ENCODE measurements around the gene CALHM5.

The CALHM5 gene

DNA sequence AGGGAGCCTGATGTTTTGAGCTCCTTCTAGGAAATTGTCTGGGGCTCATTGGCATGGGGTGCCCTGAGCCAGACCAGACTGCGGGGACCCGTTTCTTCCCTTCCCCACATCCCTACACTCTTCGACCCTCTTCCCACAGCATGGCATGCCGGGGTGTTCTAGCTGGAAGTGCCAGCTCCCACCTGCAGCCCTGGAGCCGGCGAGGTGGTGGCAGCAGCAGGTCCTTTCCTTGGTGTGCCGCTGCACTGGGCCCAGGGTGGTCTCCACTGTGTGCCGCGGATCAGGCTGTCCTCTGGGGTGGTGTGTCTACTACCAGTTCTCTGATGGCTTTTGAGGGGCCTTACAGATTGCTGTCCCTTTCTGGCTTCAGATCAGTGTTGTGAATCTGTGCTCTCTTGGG lies 52.4 kb downstream of the CALHM5 start (continued):
- TF ChIP-seq ZNF174 (tag by site-specific recombination; IDR thresholded peaks at IDR 0.05) (no peak), ZNF214 (tag by site-specific recombination; IDR thresholded peaks at IDR 0.05; ENCODE audit: borderline replicate concordance) (no peak), ZNF114 (tag by site-specific recombination; IDR thresholded peaks at IDR 0.05) (no peak)

DNA sequence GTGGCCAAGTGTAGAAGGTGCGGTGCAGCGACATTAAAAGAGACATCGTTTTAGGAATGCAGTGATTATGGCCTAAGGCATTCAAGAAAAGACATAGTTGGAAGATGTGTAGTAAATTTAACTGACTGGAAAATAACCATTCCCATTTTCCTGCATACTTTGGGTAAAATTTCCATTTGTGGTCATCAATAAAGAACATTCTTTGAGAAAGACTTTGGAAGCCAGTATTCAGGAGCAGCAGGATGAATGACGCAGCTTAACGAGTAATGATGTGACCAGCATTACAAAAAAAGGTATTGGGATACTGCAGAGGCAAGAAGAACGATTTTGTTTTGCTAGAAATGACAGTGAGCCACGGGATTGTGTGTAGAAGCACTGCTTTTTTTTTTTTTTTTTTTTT lies 52.9 kb downstream of the CALHM5 start:
- ChIA-PET CTCF (interaction anchor here (1.4 to 7.0 kb wide), 7 partner anchors 10 to 347 kb away, joined by 11 to 159 read pairs (median 28); partner anchors contain the start of gene CALHM4), POLR2A (no interaction called here)
- Histone ChIP-seq H3K4me3 (ENCODE audit: low read depth, low read length) (no peak overlapping the region), H3K9me3 (ENCODE audit: control insufficient read depth, insufficient read depth, low read depth, low read length) (no peaks in the 10 kb centered on the region), H3K36me3 (ENCODE audit: control insufficient read depth in 2 of 2, insufficient read depth in 1 of 2, low read length in 2 of 2) (no peaks in the 10 kb centered on the region), H3K27ac (ENCODE audit: extremely low read depth, low read depth, low read length) (no peak overlapping the region), H3K4me1 (ENCODE audit: control insufficient read depth, insufficient read depth, low read length) (no peaks in the 10 kb centered on the region)
- no peak for TF ChIP-seq ZNF529 (tag by site-specific recombination; IDR thresholded peaks at IDR 0.05; ENCODE audit: insufficient replicate concordance)
- TF ChIP-seq ZNF791 (tag by site-specific recombination; IDR thresholded peaks at IDR 0.05) = no peak
- TF ChIP-seq, protein P1, sequence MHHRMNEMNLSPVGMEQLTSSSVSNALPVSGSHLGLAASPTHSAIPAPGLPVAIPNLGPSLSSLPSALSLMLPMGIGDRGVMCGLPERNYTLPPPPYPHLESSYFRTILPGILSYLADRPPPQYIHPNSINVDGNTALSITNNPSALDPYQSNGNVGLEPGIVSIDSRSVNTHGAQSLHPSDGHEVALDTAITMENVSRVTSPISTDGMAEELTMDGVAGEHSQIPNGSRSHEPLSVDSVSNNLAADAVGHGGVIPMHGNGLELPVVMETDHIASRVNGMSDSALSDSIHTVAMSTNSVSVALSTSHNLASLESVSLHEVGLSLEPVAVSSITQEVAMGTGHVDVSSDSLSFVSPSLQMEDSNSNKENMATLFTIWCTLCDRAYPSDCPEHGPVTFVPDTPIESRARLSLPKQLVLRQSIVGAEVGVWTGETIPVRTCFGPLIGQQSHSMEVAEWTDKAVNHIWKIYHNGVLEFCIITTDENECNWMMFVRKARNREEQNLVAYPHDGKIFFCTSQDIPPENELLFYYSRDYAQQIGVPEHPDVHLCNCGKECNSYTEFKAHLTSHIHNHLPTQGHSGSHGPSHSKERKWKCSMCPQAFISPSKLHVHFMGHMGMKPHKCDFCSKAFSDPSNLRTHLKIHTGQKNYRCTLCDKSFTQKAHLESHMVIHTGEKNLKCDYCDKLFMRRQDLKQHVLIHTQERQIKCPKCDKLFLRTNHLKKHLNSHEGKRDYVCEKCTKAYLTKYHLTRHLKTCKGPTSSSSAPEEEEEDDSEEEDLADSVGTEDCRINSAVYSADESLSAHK (tag by site-specific recombination; IDR thresholded peaks at IDR 0.05) = no peak
- TF ChIP-seq, protein P2, sequence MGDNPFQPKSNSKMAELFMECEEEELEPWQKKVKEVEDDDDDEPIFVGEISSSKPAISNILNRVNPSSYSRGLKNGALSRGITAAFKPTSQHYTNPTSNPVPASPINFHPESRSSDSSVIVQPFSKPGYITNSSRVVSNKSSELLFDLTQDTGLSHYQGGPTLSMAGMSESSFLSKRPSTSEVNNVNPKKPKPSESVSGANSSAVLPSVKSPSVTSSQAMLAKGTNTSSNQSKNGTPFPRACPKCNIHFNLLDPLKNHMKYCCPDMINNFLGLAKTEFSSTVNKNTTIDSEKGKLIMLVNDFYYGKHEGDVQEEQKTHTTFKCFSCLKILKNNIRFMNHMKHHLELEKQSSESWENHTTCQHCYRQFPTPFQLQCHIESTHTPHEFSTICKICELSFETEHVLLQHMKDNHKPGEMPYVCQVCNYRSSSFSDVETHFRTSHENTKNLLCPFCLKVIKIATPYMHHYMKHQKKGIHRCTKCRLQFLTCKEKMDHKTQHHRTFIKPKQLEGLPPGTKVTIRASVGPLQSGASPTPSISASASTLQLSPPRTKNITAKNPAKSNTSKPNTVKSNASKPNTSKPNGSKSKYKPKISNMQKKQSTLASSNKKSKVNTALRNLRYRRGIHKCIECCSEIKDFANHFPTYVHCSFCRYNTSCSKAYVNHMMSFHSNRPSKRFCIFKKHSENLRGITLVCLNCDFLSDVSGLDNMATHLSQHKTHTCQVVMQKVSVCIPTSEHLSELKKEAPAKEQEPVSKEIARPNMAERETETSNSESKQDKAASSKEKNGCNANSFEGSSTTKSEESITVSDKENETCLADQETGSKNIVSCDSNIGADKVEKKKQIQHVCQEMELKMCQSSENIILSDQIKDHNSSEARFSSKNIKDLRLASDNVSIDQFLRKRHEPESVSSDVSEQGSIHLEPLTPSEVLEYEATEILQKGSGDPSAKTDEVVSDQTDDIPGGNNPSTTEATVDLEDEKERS (tag by site-specific recombination; IDR thresholded peaks at IDR 0.05) = no peak
- TF ChIP-seq, protein P3, sequence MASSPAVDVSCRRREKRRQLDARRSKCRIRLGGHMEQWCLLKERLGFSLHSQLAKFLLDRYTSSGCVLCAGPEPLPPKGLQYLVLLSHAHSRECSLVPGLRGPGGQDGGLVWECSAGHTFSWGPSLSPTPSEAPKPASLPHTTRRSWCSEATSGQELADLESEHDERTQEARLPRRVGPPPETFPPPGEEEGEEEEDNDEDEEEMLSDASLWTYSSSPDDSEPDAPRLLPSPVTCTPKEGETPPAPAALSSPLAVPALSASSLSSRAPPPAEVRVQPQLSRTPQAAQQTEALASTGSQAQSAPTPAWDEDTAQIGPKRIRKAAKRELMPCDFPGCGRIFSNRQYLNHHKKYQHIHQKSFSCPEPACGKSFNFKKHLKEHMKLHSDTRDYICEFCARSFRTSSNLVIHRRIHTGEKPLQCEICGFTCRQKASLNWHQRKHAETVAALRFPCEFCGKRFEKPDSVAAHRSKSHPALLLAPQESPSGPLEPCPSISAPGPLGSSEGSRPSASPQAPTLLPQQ (tag by site-specific recombination; IDR thresholded peaks at IDR 0.05) = no peak
- no peak for TF ChIP-seq IKZF3 (tag by site-specific recombination; IDR thresholded peaks at IDR 0.05)
- no peak for TF ChIP-seq REPIN1 (tag by site-specific recombination; IDR thresholded peaks at IDR 0.05; ENCODE audit: low read depth)
- no peak for TF ChIP-seq ZNF391 (tag by site-specific recombination; IDR thresholded peaks at IDR 0.05; ENCODE audit: borderline replicate concordance, low read depth)
- no peak for TF ChIP-seq ZNF654 (tag by site-specific recombination; IDR thresholded peaks at IDR 0.05; ENCODE audit: low read depth)
- TF ChIP-seq ZNF37A (tag by site-specific recombination; IDR thresholded peaks at IDR 0.05) = no peak
- TF ChIP-seq, protein P4, sequence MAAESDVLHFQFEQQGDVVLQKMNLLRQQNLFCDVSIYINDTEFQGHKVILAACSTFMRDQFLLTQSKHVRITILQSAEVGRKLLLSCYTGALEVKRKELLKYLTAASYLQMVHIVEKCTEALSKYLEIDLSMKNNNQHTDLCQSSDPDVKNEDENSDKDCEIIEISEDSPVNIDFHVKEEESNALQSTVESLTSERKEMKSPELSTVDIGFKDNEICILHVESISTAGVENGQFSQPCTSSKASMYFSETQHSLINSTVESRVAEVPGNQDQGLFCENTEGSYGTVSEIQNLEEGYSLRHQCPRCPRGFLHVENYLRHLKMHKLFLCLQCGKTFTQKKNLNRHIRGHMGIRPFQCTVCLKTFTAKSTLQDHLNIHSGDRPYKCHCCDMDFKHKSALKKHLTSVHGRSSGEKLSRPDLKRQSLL (tag by site-specific recombination; IDR thresholded peaks at IDR 0.05) = no peak
- no peak for TF ChIP-seq ZNF354C (tag by site-specific recombination; IDR thresholded peaks at IDR 0.05; ENCODE audit: borderline replicate concordance, low read depth)
